HepG2 (cell line): ENCODE results near the gene VDR. TPM values are rescaled to one million over a fixed set of nuclear protein-coding genes. Genes with fewer than 3 reads are reported as not detected.
A peak's percentile ranks its signal among the peaks of the same experiment; 100 is the strongest.

Source experiments
- ATF1 ChIP-seq: IDR thresholded peaks from 2 replicates; pipeline ENCODE4 v1.6.1; 2016; ENCODE audit warnings: mild to moderate bottlenecking, control low read depth
- ELF1 ChIP-seq: sonication (generic); formaldehyde crosslinking; IDR thresholded peaks from 2 replicates; pipeline ENCODE4 v1.4.0; 2020; ENCODE audit warnings: missing genetic modification reagents
- HOXA3 ChIP-seq: sonication (generic); formaldehyde crosslinking; IDR thresholded peaks from 2 replicates; pipeline ENCODE4 v1.5.0; 2020; ENCODE audit warnings: missing genetic modification reagents
- JUND ChIP-seq: sonication (generic); formaldehyde crosslinking; IDR thresholded peaks from 2 replicates; pipeline ENCODE4 v1.8.0; 2022; ENCODE audit warnings: mild to moderate bottlenecking, missing genetic modification reagents
- KIAA2018 ChIP-seq: sonication (generic); formaldehyde crosslinking; IDR thresholded peaks from 2 replicates; pipeline ENCODE4 v1.5.0; 2020; ENCODE audit warnings: mild to moderate bottlenecking, missing genetic modification reagents, borderline replicate concordance
- LCORL ChIP-seq, 2 experiments: fragments of 450-650 bp in 1 of 2; sonication (generic) in 1 of 2; formaldehyde crosslinking in 1 of 2; IDR thresholded peaks; 2 replicates each; pipeline versions ENCODE4 v1.5.0 to v1.6.1; 2017 to 2020; ENCODE audit warnings: antibody characterized with exemption in 1 of 2, missing genetic modification reagents in 1 of 2
- MLLT10 ChIP-seq: sonication (generic); formaldehyde crosslinking; IDR thresholded peaks from 2 replicates; pipeline ENCODE4 v1.4.0; 2020; ENCODE audit warnings: missing genetic modification reagents
- MXD1 ChIP-seq: sonication (generic); formaldehyde crosslinking; IDR thresholded peaks from 2 replicates; pipeline ENCODE4 v1.4.0; 2020; ENCODE audit warnings: mild to moderate bottlenecking, missing genetic modification reagents
- NR1H2 ChIP-seq: sonication (generic); formaldehyde crosslinking; IDR thresholded peaks from 2 replicates; pipeline ENCODE4 v1.8.1; 2022; ENCODE audit warnings: low read depth, missing genetic modification reagents, borderline replicate concordance
- PREB ChIP-seq: sonication (generic); formaldehyde crosslinking; IDR thresholded peaks from 2 replicates; pipeline ENCODE4 v1.4.0; 2020; ENCODE audit warnings: missing genetic modification reagents
- REL ChIP-seq: sonication (generic); formaldehyde crosslinking; conservative IDR thresholded peaks from 2 replicates; pipeline ENCODE4 v1.8.0; 2022; ENCODE audit warnings: mild to moderate bottlenecking, missing genetic modification reagents, moderate library complexity
- SMARCE1 ChIP-seq: fragments of 450-650 bp; IDR thresholded peaks from 2 replicates; pipeline ENCODE4 v1.6.1; 2017; ENCODE audit warnings: borderline replicate concordance
- SP5 ChIP-seq: IDR thresholded peaks from 2 replicates; pipeline ENCODE4 v1.6.1; 2016; ENCODE audit warnings: low read depth, borderline replicate concordance
- ZFP90 ChIP-seq: sonication (generic); formaldehyde crosslinking; IDR thresholded peaks from 2 replicates; pipeline ENCODE4 v1.8.0; 2022; ENCODE audit warnings: missing genetic modification reagents, mild to moderate bottlenecking, inconsistent platforms, borderline replicate concordance
- ZNF317 ChIP-seq: sonication (generic); formaldehyde crosslinking; IDR thresholded peaks from 2 replicates; pipeline ENCODE4 v1.5.0; 2020; ENCODE audit warnings: mild to moderate bottlenecking, missing genetic modification reagents
- ZNF331 ChIP-seq: sonication (generic); formaldehyde crosslinking; IDR thresholded peaks from 2 replicates; pipeline ENCODE4 v1.4.0; 2020; ENCODE audit warnings: missing genetic modification reagents
- ZNF574 ChIP-seq: sonication (generic); formaldehyde crosslinking; IDR thresholded peaks from 2 replicates; pipeline ENCODE4 v1.4.0; 2020; ENCODE audit warnings: missing genetic modification reagents
- ZNF788 ChIP-seq: sonication (generic); formaldehyde crosslinking; IDR thresholded peaks from 2 replicates; pipeline ENCODE4 v1.5.0; 2020; ENCODE audit warnings: mild to moderate bottlenecking, missing genetic modification reagents, borderline replicate concordance
- polyA plus RNA-seq, 8 experiments: library from polyadenylated mRNA; depleted of rRNA in 3 of 8; stranded (reverse) in 7 of 8; unstranded in 1 of 8; fragments of >200 nt; fragmentation: Illumina TruSeq in 4 of 8; extraction: Trizol in 4 of 8; gene quantifications; 2 replicates each; pipeline versions ENCODE4 v1.2.1 to v1.2.3, GENCODE V29; 2011 to 2016; ENCODE audit warnings: low read depth in 4 of 8, missing spikeins in 1 of 8, mixed read lengths in 1 of 8; ENCODE audit not compliant: insufficient read depth in 1 of 8
- total RNA-seq, 5 experiments: library from RNA; depleted of rRNA; stranded (reverse); fragments of >200 nt; fragmentation: Illumina TruSeq; extraction: Trizol; gene quantifications; 2 replicates each; pipeline ENCODE4 v1.2.3, GENCODE V29; 2016; ENCODE audit warnings: low read depth in 1 of 5

The VDR gene
- total and polyA plus RNA-seq, 2 of the 13 experiments (the other 11 are each of a cell fraction or from before 2014, with no cell fraction given), result 0.08 to 0.33 TPM

- TF ChIP-seq KIAA2018, result no peak
- 0 out of 2 replicates have a peak, but pooled peaks have one; percentile 40 for TF ChIP-seq HOXA3 (CRISPR knock-in tag)
- TF ChIP-seq MXD1 (CRISPR knock-in tag), result no peak
- no peak for TF ChIP-seq SP5
- TF ChIP-seq MLLT10 (CRISPR knock-in tag), result no peak
- 0 out of 2 replicates have a peak, but pooled peaks have one; percentile 24 for TF ChIP-seq ZNF574 (CRISPR knock-in tag)
- TF ChIP-seq SMARCE1, result no peak
- TF ChIP-seq LCORL (IDR thresholded peaks at IDR 0.05), result no peak
- TF ChIP-seq LCORL (CRISPR knock-in tag; IDR thresholded peaks at IDR 0.05), result peak; percentile 71; the same call in 1 of the 2 replicates
- no peak for TF ChIP-seq ZNF788 (CRISPR knock-in tag)
- TF ChIP-seq ZFP90 (CRISPR knock-in tag), result no peak
- TF ChIP-seq JUND (CRISPR knock-in tag), result 0 out of 2 replicates have a peak, but pooled peaks have one; percentile 44
- TF ChIP-seq PREB (CRISPR knock-in tag), result no peak
- 0 out of 2 replicates have a peak, but pooled peaks have one; percentile 34 for TF ChIP-seq ZNF331 (CRISPR knock-in tag)
- TF ChIP-seq NR1H2 (CRISPR knock-in tag), result no peak
- no peak for TF ChIP-seq ATF1
- no peak for TF ChIP-seq REL (CRISPR knock-in tag)
- no peak for TF ChIP-seq ELF1 (CRISPR knock-in tag)
- no peak for TF ChIP-seq ZNF317
Observed at GRCh38 chr12:47909839-47910465, 5.2 kb upstream of the VDR start (continued).
